Erythroblast (primary cell): Measurements from ENCODE around the gene ROBO4.

Source experiments
- GATA1 ChIP-seq: IDR thresholded peaks from 2 replicates; pipeline ENCODE4 v1.6.1; 2011; ENCODE audit warnings: low read depth, mild to moderate bottlenecking, control low read depth, low read length, moderate library complexity
- POLR2A ChIP-seq: IDR thresholded peaks from 2 replicates; pipeline ENCODE4 v1.6.1; 2011; ENCODE audit warnings: mild to moderate bottlenecking, low read length

- no peak for TF ChIP-seq POLR2A
- TF ChIP-seq GATA1 = no peak
Measured at GRCh38 chr11:124892146-124892545, 5.5 kb downstream of the ROBO4 start.
